Stimulated activated CD4-positive, alpha-beta T cell treated with anti-CD3 and anti-CD28 coated beads, Interleukin-1b, Interleukin-23, amount 100 ng/mL, for 24 hours (primary cell): ENCODE measurements around the gene SLC29A1.
A peak's percentile ranks its signal among the peaks of the same experiment; 100 is the strongest.

Experiments
- DNase-seq, 4 experiments: peaks; one replicate each; pipeline ENCODE4 v3.0.0-alpha.2; 2020; ENCODE audit warnings: low read depth in 4 of 4, low spot score in 1 of 4

SLC29A1 gene

GRCh38 chr6:44251576-44252524 lies 28.5 kb downstream of the SLC29A1 start:
- DNase-seq, result no peak

GRCh38 chr6:44253307-44254101 lies 30.1 kb downstream of the SLC29A1 start:
- DNase-seq, result peak in 1 of 4 experiments; percentile 56

- DNase-seq, result no peak
Measured at GRCh38 chr6:44254191-44255104, 31.1 kb downstream of the SLC29A1 start.

GRCh38 chr6:44255105-44255808 lies 31.9 kb downstream of the SLC29A1 start:
- no peak for DNase-seq

- DNase-seq, result no peak
Measured at GRCh38 chr6:44255871-44256774, 32.7 kb downstream of the SLC29A1 start.

GRCh38 chr6:44256775-44257024 lies 33.3 kb downstream of the SLC29A1 start:
- DNase-seq, result no peak

GRCh38 chr6:44257025-44257752 lies 33.8 kb downstream of the SLC29A1 start, which contains the start of gene SLC35B2:
Gene SLC35B2 (minus strand): TSS chr6:44257528. CDS start chr6:44257410, 118 bp downstream.
- DNase-seq, result peak in 1 of 4 experiments; percentile 57

GRCh38 chr6:44257753-44258324 lies 34.4 kb downstream of the SLC29A1 start:
- DNase-seq, result no peak

GRCh38 chr6:44258325-44258863 lies 35.0 kb downstream of the SLC29A1 start:
- no peak for DNase-seq

GRCh38 chr6:44258921-44259320 lies 35.5 kb downstream of the SLC29A1 start:
- DNase-seq, result no peak

GRCh38 chr6:44260011-44260410 lies 36.6 kb downstream of the SLC29A1 start:
- no peak for DNase-seq

- DNase-seq, result no peak
Measured at GRCh38 chr6:44260451-44261297, 37.3 kb downstream of the SLC29A1 start.

GRCh38 chr6:44261581-44261980 lies 38.2 kb downstream of the SLC29A1 start:
- no peak for DNase-seq

GRCh38 chr6:44262467-44263353 lies 39.3 kb downstream of the SLC29A1 start:
- no peak for DNase-seq

GRCh38 chr6:44263354-44264100 lies 40.1 kb downstream of the SLC29A1 start:
- no peak for DNase-seq
